KMS-11 (cell line): Measurements from ENCODE around the gene APRT.

Experiments
- H2AFZ ChIP-seq: fragments of 200-600 bp; sonication (generic); 2 replicates; pipeline ENCODE4 v1.6.1; 2016; ENCODE audit warnings: antibody characterized with exemption, mixed run types, low read depth
- H3K27ac ChIP-seq: fragments of 200-600 bp; sonication (generic); 2 replicates; pipeline ENCODE4 v1.6.1; 2016; ENCODE audit warnings: mild to moderate bottlenecking, mixed run types
- H3K27me3 ChIP-seq: fragments of 200-600 bp; sonication (generic); 2 replicates; pipeline ENCODE4 v1.6.1; 2017; ENCODE audit warnings: mild to moderate bottlenecking, low read depth, mixed run types, moderate library complexity; ENCODE audit not compliant: insufficient read depth
- H3K36me3 ChIP-seq: fragments of 200-600 bp; sonication (generic); 2 replicates; pipeline ENCODE4 v1.6.1; 2017; ENCODE audit warnings: mild to moderate bottlenecking, mixed run types; ENCODE audit not compliant: insufficient read depth
- H3K4me1 ChIP-seq: fragments of 200-600 bp; sonication (generic); 2 replicates; pipeline ENCODE4 v1.6.1; 2016; ENCODE audit warnings: mild to moderate bottlenecking, low read depth, mixed run types; ENCODE audit not compliant: poor library complexity, severe bottlenecking
- H3K4me2 ChIP-seq: fragments of 200-600 bp; sonication (generic); 2 replicates; pipeline ENCODE4 v1.7.0; 2016; ENCODE audit warnings: mild to moderate bottlenecking, mixed run types
- H3K4me3 ChIP-seq: fragments of 200-600 bp; sonication (generic); IDR thresholded peaks from 2 replicates; pipeline ENCODE4 v1.6.1; 2017; ENCODE audit warnings: low read depth, low read length, mixed read lengths; ENCODE audit not compliant: insufficient read depth
- H3K79me2 ChIP-seq: fragments of 200-600 bp; sonication (generic); 2 replicates; pipeline ENCODE4 v1.6.1; 2016; ENCODE audit warnings: low read depth, mixed run types; ENCODE audit not compliant: insufficient read depth
- H3K9ac ChIP-seq: fragments of 200-600 bp; sonication (generic); 2 replicates; pipeline ENCODE4 v1.6.1; 2016; ENCODE audit warnings: mild to moderate bottlenecking, mixed run types
- H4K20me1 ChIP-seq: fragments of 200-600 bp; sonication (generic); 2 replicates; pipeline ENCODE4 v1.6.1; 2016; ENCODE audit warnings: mild to moderate bottlenecking, mixed run types; ENCODE audit not compliant: insufficient read depth
- CTCF ChIP-seq: fragments of 200-600 bp; sonication (generic); conservative IDR thresholded peaks from 2 replicates; pipeline ENCODE4 v1.6.1; 2017; ENCODE audit warnings: low read depth, mild to moderate bottlenecking, antibody characterized with exemption, low read length, moderate library complexity, mixed read lengths

APRT gene

GRCh38 chr16:88805340-88805715 lies 6.4 kb downstream of the APRT start:
- Histone ChIP-seq H3K27ac (no peak overlapping the region), H4K20me1 (no peaks in the 10 kb centered on the region; the same call in 1 of the 2 replicates)

GRCh38 chr16:88804552-88805339 lies 7.0 kb downstream of the APRT start:
- Histone ChIP-seq H4K20me1 (no peaks in the 10 kb centered on the region; the same call in 1 of the 2 replicates), H3K36me3 (peaks cover 6% of the 10 kb centered on the region; the same call in 1 of the 2 replicates), H3K27me3 (no peaks in the 10 kb centered on the region)

More at GRCh38 chr16:88805340-88805715, 6.4 kb downstream of the APRT start:
- Histone ChIP-seq H3K36me3 (peaks cover 6% of the 10 kb centered on the region; the same call in 1 of the 2 replicates), H3K79me2 (peaks cover 49% of the 10 kb centered on the region), H3K9ac (no peak overlapping the region), H3K4me2 (peak overlapping the region; percentile 84), H2AFZ (no peak overlapping the region), H3K4me1 (peaks cover 34% of the 10 kb centered on the region), H3K4me3 (no peak overlapping the region), H3K27me3 (no peaks in the 10 kb centered on the region)
- no peak for TF ChIP-seq CTCF

GRCh38 chr16:88804173-88804551 lies 7.6 kb downstream of the APRT start:
- H3K27ac ChIP-seq, result peak overlapping the region; percentile 28; the same call in 1 of the 2 replicates
- TF ChIP-seq CTCF, result no peak
- no peak overlapping the region for H3K4me3 ChIP-seq
- H2AFZ ChIP-seq, result no peak overlapping the region
- no peaks in the 10 kb centered on the region; the same call in 1 of the 2 replicates for H4K20me1 ChIP-seq
- no peaks in the 10 kb centered on the region for H3K27me3 ChIP-seq
- H3K79me2 ChIP-seq, result peaks cover 37% of the 10 kb centered on the region
- peak overlapping the region; percentile 84 for H3K4me2 ChIP-seq
- H3K9ac ChIP-seq, result peak overlapping the region; percentile 77
- H3K4me1 ChIP-seq, result peaks cover 24% of the 10 kb centered on the region
- peaks cover 6% of the 10 kb centered on the region; the same call in 1 of the 2 replicates for H3K36me3 ChIP-seq

More at GRCh38 chr16:88804552-88805339, 7.0 kb downstream of the APRT start:
- H3K27ac ChIP-seq, result peak overlapping the region; percentile 28; the same call in 1 of the 2 replicates
- no peak for TF ChIP-seq CTCF
- peaks cover 28% of the 10 kb centered on the region for H3K4me1 ChIP-seq
- H3K9ac ChIP-seq, result peak overlapping the region; percentile 77
- no peak overlapping the region for H3K4me3 ChIP-seq
- peak overlapping the region; percentile 84 for H3K4me2 ChIP-seq
- H2AFZ ChIP-seq, result no peak overlapping the region
- peaks cover 43% of the 10 kb centered on the region for H3K79me2 ChIP-seq

GRCh38 chr16:88803264-88803987 lies 8.3 kb downstream of the APRT start, which contains the start of gene CDT1:
Gene CDT1 (plus strand): TSS chr16:88803789. CDS start chr16:88803832, 43 bp downstream.
- TF ChIP-seq CTCF, result no peak
- Histone ChIP-seq H3K4me2 (peak within 1 kb of the TSS; percentile 84), H3K4me3 (no peak within 1 kb of the TSS), H3K79me2 (peaks cover 32% of the 10 kb centered on the region), H3K36me3 (peaks cover 6% of the 10 kb centered on the region; the same call in 1 of the 2 replicates), H4K20me1 (no peaks in the 10 kb centered on the region; the same call in 1 of the 2 replicates), H2AFZ (peak within 1 kb of the TSS; percentile 90), H3K4me1 (peaks cover 27% of the 10 kb centered on the region), H3K27me3 (no peaks in the 10 kb centered on the region), H3K27ac (peak within 1 kb of the TSS; percentile 43; the same call in 1 of the 2 replicates), H3K9ac (peak within 1 kb of the TSS; percentile 77)
